HG02610 (cell line): ENCODE measurements around the gene CIZ1.
A peak's percentile ranks its signal among the peaks of the same experiment; 100 is the strongest.

Experiments
- ATAC-seq: cut with Tn5 transposase; IDR thresholded peaks from one replicate; pipeline ENCODE4 v1.9.1; 2021; ENCODE audit warnings: mild to moderate bottlenecking, moderate library complexity; ENCODE audit not compliant: unreplicated experiment

CIZ1 gene

GRCh38 chr9:128213746-128214497, 22.6 kb upstream of the CIZ1 start:
- no peak for ATAC-seq

- no peak for ATAC-seq
These were observed 20.6 kb upstream of the CIZ1 start for GRCh38 chr9:128211981-128212281.

- ATAC-seq: no peak
These were observed 20.0 kb upstream of the CIZ1 start for GRCh38 chr9:128211186-128211980.

GRCh38 chr9:128208946-128209669, 17.7 kb upstream of the CIZ1 start:
- ATAC-seq: no peak

- ATAC-seq: no peak
These were observed 17.0 kb upstream of the CIZ1 start for GRCh38 chr9:128208386-128208785.

GRCh38 chr9:128206916-128207910, 15.8 kb upstream of the CIZ1 start:
- ATAC-seq: no peak

GRCh38 chr9:128206484-128206883, 15.1 kb upstream of the CIZ1 start:
- ATAC-seq: no peak

- no peak for ATAC-seq
These were observed 14.0 kb upstream of the CIZ1 start for GRCh38 chr9:128205296-128205944.

- no peak for ATAC-seq
These were observed 13.5 kb upstream of the CIZ1 start for GRCh38 chr9:128204858-128205257.

- ATAC-seq: no peak
These were observed 12.6 kb upstream of the CIZ1 start for GRCh38 chr9:128203707-128204551.

GRCh38 chr9:128203024-128203706, 11.8 kb upstream of the CIZ1 start, which contains the start of gene DNM1:
Gene DNM1, plus strand, starts transcription at chr9:128203379. Its CDS starts 92 bp downstream, at chr9:128203471.
- ATAC-seq: peak; percentile 69

- ATAC-seq: no peak
These were observed 11.3 kb upstream of the CIZ1 start for GRCh38 chr9:128202648-128203023.

GRCh38 chr9:128201441-128202369, 10.3 kb upstream of the CIZ1 start:
- no peak for ATAC-seq

- ATAC-seq: no peak
These were observed 2.2 kb upstream of the CIZ1 start for GRCh38 chr9:128193469-128194096.

GRCh38 chr9:128192601-128193371, 1.4 kb upstream of the CIZ1 start:
- ATAC-seq: peak; percentile 51
